ENCODE results near the gene CLEC4G.

- TF ChIP-seq ZNF699 (CRISPR knock-in tag; IDR thresholded peaks at IDR 0.05; ENCODE audit: insufficient replicate concordance) (no peak), MAFG (tag; conservative IDR thresholded peaks at IDR 0.05) (no peak), RAD51 (IDR thresholded peaks at IDR 0.05; ENCODE audit: borderline replicate concordance, low read depth) (no peak), SP1 (CRISPR knock-in tag; IDR thresholded peaks at IDR 0.05) (no peak), ELF1 (tag; IDR thresholded peaks at IDR 0.05) (no peak), ELK3 (CRISPR knock-in tag; IDR thresholded peaks at IDR 0.05) (no peak), EP300 (IDR thresholded peaks at IDR 0.05; ENCODE audit: low read length) (no peak), ZBTB40 (IDR thresholded peaks at IDR 0.05) (no peak), ZBTB40 (CRISPR knock-in tag; IDR thresholded peaks at IDR 0.05) (no peak), GABPA (tag; conservative IDR thresholded peaks at IDR 0.05; ENCODE audit: low read depth) (no peak), U2AF1 (optimal IDR thresholded peaks at IDR 0.05; ENCODE audit: low read depth, low read length) (no peak), PATZ1 (CRISPR knock-in tag; IDR thresholded peaks at IDR 0.05; ENCODE audit: borderline replicate concordance) (no peak), CBX8 (IDR thresholded peaks at IDR 0.05; ENCODE audit: borderline replicate concordance, extremely low read depth, low read depth, low read length, poor library complexity, severe bottlenecking) (no peak), CTCF (IDR thresholded peaks at IDR 0.05 in 2 of 3, conservative IDR thresholded peaks at IDR 0.05 in 1 of 3; ENCODE audit: insufficient read depth in 2 of 3, low read depth in 1 of 3, low read length in 3 of 3) (no peak)
Measured at GRCh38 chr19:7715671-7716070, 16.2 kb downstream of the CLEC4G start.
